WTC11 (cell line): Measurements from ENCODE around the gene METTL6. TPM values are rescaled to one million over a fixed set of nuclear protein-coding genes. Genes with fewer than 3 reads are reported as not detected.

ENCODE experiments used
- ATAC-seq: fragments of 200-7000 bp; cut with Tn5 transposase; 2 replicates; pipeline ENCODE4 v1.10.0; 2021; ENCODE audit warnings: mild to moderate bottlenecking, moderate library complexity
- CTCF ChIA-PET: fragments of 300-600 bp; sonication (Branson Sonifier 250); formaldehyde crosslinking; loops from one replicate; lab custom pipeline; 2021; ENCODE audit warnings: antibody characterized with exemption; lab: Charles Lee
- POLR2A ChIA-PET: fragments of 350-600 bp; sonication (Branson Sonifier 250); formaldehyde crosslinking; loops from one replicate; lab custom pipeline; 2021; ENCODE audit warnings: antibody characterized with exemption; lab: Charles Lee
- DNase-seq: peaks from one replicate; pipeline ENCODE4 v3.0.0; 2021; ENCODE audit warnings: low spot score
- H3K27ac Mint-ChIP-seq: 2 replicates; pipeline ENCODE4 v1.8.0; 2021; ENCODE audit warnings: mixed read lengths
- H3K27me3 Mint-ChIP-seq: 2 replicates; pipeline ENCODE4 v1.8.0; 2021; ENCODE audit warnings: low read depth, mild to moderate bottlenecking, moderate library complexity, mixed read lengths
- H3K36me3 Mint-ChIP-seq: 2 replicates; pipeline ENCODE4 v1.8.0; 2021; ENCODE audit warnings: mixed read lengths
- H3K4me1 Mint-ChIP-seq: 2 replicates; pipeline ENCODE4 v1.8.0; 2022; ENCODE audit warnings: mixed read lengths
- H3K4me3 Mint-ChIP-seq: 2 replicates; pipeline ENCODE4 v1.8.0; 2021; ENCODE audit warnings: mild to moderate bottlenecking, moderate library complexity, mixed read lengths
- H3K9me3 Mint-ChIP-seq: 2 replicates; pipeline ENCODE4 v1.8.0; 2021; ENCODE audit warnings: mixed read lengths
- AFF4 ChIP-seq: sonication (generic); formaldehyde crosslinking; IDR thresholded peaks from 2 replicates; pipeline ENCODE4 v1.8.1; 2023; ENCODE audit warnings: mild to moderate bottlenecking, missing genetic modification reagents, borderline replicate concordance
- ATF1 ChIP-seq: sonication (generic); formaldehyde crosslinking; IDR thresholded peaks from 2 replicates; pipeline ENCODE4 v1.8.1; 2023; ENCODE audit warnings: mild to moderate bottlenecking, moderate library complexity, missing genetic modification reagents
- CREB1 ChIP-seq: sonication (generic); formaldehyde crosslinking; IDR thresholded peaks from 2 replicates; pipeline ENCODE4 v1.8.0; 2023; ENCODE audit warnings: mild to moderate bottlenecking, missing genetic modification reagents
- GRHL2 ChIP-seq: fragments of 250-450 bp; sonication (Bioruptor Pico); IDR thresholded peaks from 2 replicates; pipeline ENCODE4 v1.8.0; 2022; ENCODE audit warnings: mild to moderate bottlenecking, moderate library complexity; ENCODE audit not compliant: insufficient replicate concordance, severe bottlenecking
- GTF2I ChIP-seq: fragments of 250-450 bp; sonication (Bioruptor Pico); conservative IDR thresholded peaks from 2 replicates; pipeline ENCODE4 v1.4.0; 2021; ENCODE audit warnings: mild to moderate bottlenecking
- JAZF1 ChIP-seq: fragments of 250-450 bp; sonication (Bioruptor Pico); IDR thresholded peaks from 2 replicates; pipeline ENCODE4 v1.9.0; 2021; ENCODE audit warnings: moderate library complexity, mild to moderate bottlenecking, inconsistent platforms
- KAT7 ChIP-seq: sonication (generic); formaldehyde crosslinking; IDR thresholded peaks from 2 replicates; pipeline ENCODE4 v1.8.1; 2023; ENCODE audit warnings: missing genetic modification reagents, mild to moderate bottlenecking, borderline replicate concordance
- NR3C1 ChIP-seq: sonication (generic); formaldehyde crosslinking; conservative IDR thresholded peaks from 2 replicates; pipeline ENCODE4 v1.8.1; 2023; ENCODE audit warnings: low read depth, mild to moderate bottlenecking, missing genetic modification reagents
- OVOL2 ChIP-seq: fragments of 250-450 bp; sonication (Bioruptor Pico); IDR thresholded peaks from 2 replicates; pipeline ENCODE4 v1.9.0; 2021; ENCODE audit warnings: mild to moderate bottlenecking, borderline replicate concordance
- SP1 ChIP-seq: sonication (generic); formaldehyde crosslinking; conservative IDR thresholded peaks from 2 replicates; pipeline ENCODE4 v1.8.1; 2022; ENCODE audit warnings: missing genetic modification reagents
- TEAD4 ChIP-seq: sonication (generic); formaldehyde crosslinking; IDR thresholded peaks from 2 replicates; pipeline ENCODE4 v1.8.0; 2022; ENCODE audit warnings: mild to moderate bottlenecking, missing genetic modification reagents
- ZNF138 ChIP-seq: sonication (generic); formaldehyde crosslinking; conservative IDR thresholded peaks from 2 replicates; pipeline ENCODE4 v1.8.1; 2022; ENCODE audit warnings: mild to moderate bottlenecking, moderate library complexity, missing genetic modification reagents
- ZNF423 ChIP-seq: fragments of 250-450 bp; sonication (Bioruptor Pico); IDR thresholded peaks from 2 replicates; pipeline ENCODE4 v2.1.2; 2022; ENCODE audit warnings: mild to moderate bottlenecking, moderate library complexity
- ZNF671 ChIP-seq: fragments of 250-450 bp; sonication (Bioruptor Pico); IDR thresholded peaks from 2 replicates; pipeline ENCODE4 v1.8.0; 2021; ENCODE audit warnings: mild to moderate bottlenecking
- ZSCAN18 ChIP-seq: fragments of 250-450 bp; sonication (Bioruptor Pico); IDR thresholded peaks from 2 replicates; pipeline ENCODE4 v2.1.2; 2022; ENCODE audit warnings: mild to moderate bottlenecking, moderate library complexity
- total RNA-seq: library from RNA; stranded (reverse); gene quantifications from 3 replicates; pipeline ENCODE4 v1.2.3, GENCODE V29; 2021
- TF ChIP-seq, protein P1 (sequence below): fragments of 250-450 bp; sonication (Bioruptor Pico); IDR thresholded peaks from 2 replicates; pipeline ENCODE4 v1.9.0; 2021; ENCODE audit warnings: moderate library complexity, mild to moderate bottlenecking, inconsistent platforms, borderline replicate concordance
- TF ChIP-seq, protein P2 (sequence below): fragments of 250-450 bp; sonication (Bioruptor Pico); IDR thresholded peaks from 2 replicates; pipeline ENCODE4 v1.8.0; 2021; ENCODE audit warnings: mild to moderate bottlenecking
- TF ChIP-seq, protein P3 (sequence below): sonication (generic); formaldehyde crosslinking; IDR thresholded peaks from 2 replicates; pipeline ENCODE4 v1.8.0; 2023; ENCODE audit warnings: missing genetic modification reagents
- TF ChIP-seq, protein P4 (sequence below): fragments of 250-450 bp; sonication (Bioruptor Pico); IDR thresholded peaks from 2 replicates; pipeline ENCODE4 v1.9.0; 2021; ENCODE audit warnings: mild to moderate bottlenecking
- TF ChIP-seq, protein P5 (sequence below): sonication (generic); formaldehyde crosslinking; IDR thresholded peaks from 2 replicates; pipeline ENCODE4 v1.8.1; 2023; ENCODE audit warnings: mild to moderate bottlenecking, missing genetic modification reagents, moderate library complexity
- TF ChIP-seq, protein P6 (sequence below): sonication (generic); formaldehyde crosslinking; IDR thresholded peaks from 2 replicates; pipeline ENCODE4 v1.8.1; 2022; ENCODE audit warnings: low read depth, missing genetic modification reagents, borderline replicate concordance

The METTL6 gene
- total RNA-seq, 1 experiment from 2014 or later: 13.7 TPM

GRCh38 chr3:15382405-15382923 is 44.9 kb downstream of the METTL6 start (continued):
- TF ChIP-seq, protein P1, sequence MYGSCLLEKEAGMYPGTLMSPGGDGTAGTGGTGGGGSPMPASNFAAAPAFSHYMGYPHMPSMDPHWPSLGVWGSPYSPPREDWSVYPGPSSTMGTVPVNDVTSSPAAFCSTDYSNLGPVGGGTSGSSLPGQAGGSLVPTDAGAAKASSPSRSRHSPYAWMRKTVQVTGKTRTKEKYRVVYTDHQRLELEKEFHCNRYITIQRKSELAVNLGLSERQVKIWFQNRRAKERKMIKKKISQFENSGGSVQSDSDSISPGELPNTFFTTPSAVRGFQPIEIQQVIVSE (CRISPR knock-in tag): no peak
- TF ChIP-seq OVOL2: no peak
- TF ChIP-seq SP1 (CRISPR knock-in tag): no peak
- TF ChIP-seq CREB1: no peak
- TF ChIP-seq, protein P2, sequence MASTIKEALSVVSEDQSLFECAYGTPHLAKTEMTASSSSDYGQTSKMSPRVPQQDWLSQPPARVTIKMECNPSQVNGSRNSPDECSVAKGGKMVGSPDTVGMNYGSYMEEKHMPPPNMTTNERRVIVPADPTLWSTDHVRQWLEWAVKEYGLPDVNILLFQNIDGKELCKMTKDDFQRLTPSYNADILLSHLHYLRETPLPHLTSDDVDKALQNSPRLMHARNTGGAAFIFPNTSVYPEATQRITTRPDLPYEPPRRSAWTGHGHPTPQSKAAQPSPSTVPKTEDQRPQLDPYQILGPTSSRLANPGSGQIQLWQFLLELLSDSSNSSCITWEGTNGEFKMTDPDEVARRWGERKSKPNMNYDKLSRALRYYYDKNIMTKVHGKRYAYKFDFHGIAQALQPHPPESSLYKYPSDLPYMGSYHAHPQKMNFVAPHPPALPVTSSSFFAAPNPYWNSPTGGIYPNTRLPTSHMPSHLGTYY: no peak
- no peak for TF ChIP-seq GTF2I
- no peak for TF ChIP-seq TEAD4 (CRISPR knock-in tag)
- TF ChIP-seq KAT7 (CRISPR knock-in tag): no peak

GRCh38 chr3:15380980-15381890 is 46.1 kb downstream of the METTL6 start:
- Mint-ChIP-seq H3K27me3 (peaks cover 6% of the 10 kb centered on the region; the same call in 1 of the 2 replicates), H3K27ac (no peak overlapping the region), H3K36me3 (peaks cover 5% of the 10 kb centered on the region; the same call in 1 of the 2 replicates), H3K9me3 (peaks cover 8% of the 10 kb centered on the region), H3K4me1 (peaks cover 5% of the 10 kb centered on the region; the same call in 1 of the 2 replicates), H3K4me3 (no peak overlapping the region)
- no peak for ATAC-seq
- POLR2A ChIA-PET: interaction anchor here (0.6 kb wide), 1 partner anchor 142 kb away, joined by 8 read pairs; no protein-coding TSS in a partner anchor
- no peak for DNase-seq
- CTCF ChIA-PET: interaction anchor here (0.7 to 2.5 kb wide), 4 partner anchors 20 to 1742 kb away, joined by 3 to 31 read pairs (median 4); no protein-coding TSS in a partner anchor
- TF ChIP-seq, protein P3, sequence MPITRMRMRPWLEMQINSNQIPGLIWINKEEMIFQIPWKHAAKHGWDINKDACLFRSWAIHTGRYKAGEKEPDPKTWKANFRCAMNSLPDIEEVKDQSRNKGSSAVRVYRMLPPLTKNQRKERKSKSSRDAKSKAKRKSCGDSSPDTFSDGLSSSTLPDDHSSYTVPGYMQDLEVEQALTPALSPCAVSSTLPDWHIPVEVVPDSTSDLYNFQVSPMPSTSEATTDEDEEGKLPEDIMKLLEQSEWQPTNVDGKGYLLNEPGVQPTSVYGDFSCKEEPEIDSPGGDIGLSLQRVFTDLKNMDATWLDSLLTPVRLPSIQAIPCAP (CRISPR knock-in tag): no peak
- TF ChIP-seq, protein P4, sequence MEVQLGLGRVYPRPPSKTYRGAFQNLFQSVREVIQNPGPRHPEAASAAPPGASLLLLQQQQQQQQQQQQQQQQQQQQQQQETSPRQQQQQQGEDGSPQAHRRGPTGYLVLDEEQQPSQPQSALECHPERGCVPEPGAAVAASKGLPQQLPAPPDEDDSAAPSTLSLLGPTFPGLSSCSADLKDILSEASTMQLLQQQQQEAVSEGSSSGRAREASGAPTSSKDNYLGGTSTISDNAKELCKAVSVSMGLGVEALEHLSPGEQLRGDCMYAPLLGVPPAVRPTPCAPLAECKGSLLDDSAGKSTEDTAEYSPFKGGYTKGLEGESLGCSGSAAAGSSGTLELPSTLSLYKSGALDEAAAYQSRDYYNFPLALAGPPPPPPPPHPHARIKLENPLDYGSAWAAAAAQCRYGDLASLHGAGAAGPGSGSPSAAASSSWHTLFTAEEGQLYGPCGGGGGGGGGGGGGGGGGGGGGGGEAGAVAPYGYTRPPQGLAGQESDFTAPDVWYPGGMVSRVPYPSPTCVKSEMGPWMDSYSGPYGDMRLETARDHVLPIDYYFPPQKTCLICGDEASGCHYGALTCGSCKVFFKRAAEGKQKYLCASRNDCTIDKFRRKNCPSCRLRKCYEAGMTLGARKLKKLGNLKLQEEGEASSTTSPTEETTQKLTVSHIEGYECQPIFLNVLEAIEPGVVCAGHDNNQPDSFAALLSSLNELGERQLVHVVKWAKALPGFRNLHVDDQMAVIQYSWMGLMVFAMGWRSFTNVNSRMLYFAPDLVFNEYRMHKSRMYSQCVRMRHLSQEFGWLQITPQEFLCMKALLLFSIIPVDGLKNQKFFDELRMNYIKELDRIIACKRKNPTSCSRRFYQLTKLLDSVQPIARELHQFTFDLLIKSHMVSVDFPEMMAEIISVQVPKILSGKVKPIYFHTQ: no peak
- TF ChIP-seq ATF1 (CRISPR knock-in tag) (no peak), TEAD4 (CRISPR knock-in tag) (no peak), AFF4 (CRISPR knock-in tag) (no peak), ZSCAN18 (CRISPR knock-in tag) (no peak), GRHL2 (CRISPR knock-in tag) (no peak), ZNF138 (no peak), NR3C1 (no peak), CREB1 (no peak), JAZF1 (no peak), ZNF671 (CRISPR knock-in tag) (no peak), ZNF423 (CRISPR knock-in tag) (no peak), OVOL2 (no peak)
- TF ChIP-seq, protein P5, sequence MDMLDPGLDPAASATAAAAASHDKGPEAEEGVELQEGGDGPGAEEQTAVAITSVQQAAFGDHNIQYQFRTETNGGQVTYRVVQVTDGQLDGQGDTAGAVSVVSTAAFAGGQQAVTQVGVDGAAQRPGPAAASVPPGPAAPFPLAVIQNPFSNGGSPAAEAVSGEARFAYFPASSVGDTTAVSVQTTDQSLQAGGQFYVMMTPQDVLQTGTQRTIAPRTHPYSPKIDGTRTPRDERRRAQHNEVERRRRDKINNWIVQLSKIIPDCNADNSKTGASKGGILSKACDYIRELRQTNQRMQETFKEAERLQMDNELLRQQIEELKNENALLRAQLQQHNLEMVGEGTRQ: no peak
- TF ChIP-seq, protein P6, sequence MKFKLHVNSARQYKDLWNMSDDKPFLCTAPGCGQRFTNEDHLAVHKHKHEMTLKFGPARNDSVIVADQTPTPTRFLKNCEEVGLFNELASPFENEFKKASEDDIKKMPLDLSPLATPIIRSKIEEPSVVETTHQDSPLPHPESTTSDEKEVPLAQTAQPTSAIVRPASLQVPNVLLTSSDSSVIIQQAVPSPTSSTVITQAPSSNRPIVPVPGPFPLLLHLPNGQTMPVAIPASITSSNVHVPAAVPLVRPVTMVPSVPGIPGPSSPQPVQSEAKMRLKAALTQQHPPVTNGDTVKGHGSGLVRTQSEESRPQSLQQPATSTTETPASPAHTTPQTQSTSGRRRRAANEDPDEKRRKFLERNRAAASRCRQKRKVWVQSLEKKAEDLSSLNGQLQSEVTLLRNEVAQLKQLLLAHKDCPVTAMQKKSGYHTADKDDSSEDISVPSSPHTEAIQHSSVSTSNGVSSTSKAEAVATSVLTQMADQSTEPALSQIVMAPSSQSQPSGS (CRISPR knock-in tag): no peak
